Cardiac muscle cell (in vitro differentiated cells and primary cell): Measurements from ENCODE around the gene KY. TPM values are rescaled to one million over a fixed set of nuclear protein-coding genes. Genes with fewer than 3 reads are reported as not detected.

Experiments
- DNase-seq, 2 donors: peaks; one replicate each; pipeline versions ENCODE4 v3.0.0 to v3.0.0-alpha.2; 2010 to 2017; ENCODE audit warnings: low read depth in 1 of 2, low spot score in 1 of 2
- H3K27ac ChIP-seq: fragments of 200-600 bp; sonication (generic); 2 replicates; pipeline ENCODE4 v1.5.1; 2016
- H3K27me3 ChIP-seq: fragments of 200-600 bp; sonication (generic); 2 replicates; pipeline ENCODE4 v1.6.0; 2016; ENCODE audit warnings: control low read depth
- H3K36me3 ChIP-seq: fragments of 200-600 bp; sonication (generic); 2 replicates; pipeline ENCODE4 v1.5.1; 2016; ENCODE audit warnings: control low read depth
- H3K4me1 ChIP-seq: fragments of 200-600 bp; sonication (generic); 2 replicates; pipeline ENCODE4 v1.8.1; 2017; ENCODE audit warnings: low read depth, mild to moderate bottlenecking, mixed run types
- H3K4me3 ChIP-seq: fragments of 200-600 bp; sonication (generic); 2 replicates; pipeline ENCODE4 v1.5.1; 2016; ENCODE audit warnings: mild to moderate bottlenecking
- H3K9me3 ChIP-seq: fragments of 200-600 bp; sonication (generic); 2 replicates; pipeline ENCODE4 v1.5.1; 2017; ENCODE audit warnings: low read depth, mild to moderate bottlenecking, control low read depth
- polyA plus RNA-seq: library from polyadenylated mRNA; unstranded; fragments of >200 nt; fragmentation: Nextera tagmentation; extraction: Ambion mirVana; gene quantifications from 2 replicates; pipeline ENCODE4 v1.2.1, GENCODE V29; 2016
- total RNA-seq: library from RNA; depleted of rRNA; stranded (reverse); fragments of >200 nt; gene quantifications from 2 replicates; pipeline ENCODE4 v1.2.3, GENCODE V29; 2016
- TF ChIP-seq, protein P1 (sequence below): IDR thresholded peaks from 2 replicates; pipeline ENCODE4 v1.5.1; 2012; ENCODE audit warnings: low read depth, mild to moderate bottlenecking, low read length

Gene KY
- total and polyA plus RNA-seq, 2 experiments from 2014 or later, result 0.35 to 1.2 TPM

DNA sequence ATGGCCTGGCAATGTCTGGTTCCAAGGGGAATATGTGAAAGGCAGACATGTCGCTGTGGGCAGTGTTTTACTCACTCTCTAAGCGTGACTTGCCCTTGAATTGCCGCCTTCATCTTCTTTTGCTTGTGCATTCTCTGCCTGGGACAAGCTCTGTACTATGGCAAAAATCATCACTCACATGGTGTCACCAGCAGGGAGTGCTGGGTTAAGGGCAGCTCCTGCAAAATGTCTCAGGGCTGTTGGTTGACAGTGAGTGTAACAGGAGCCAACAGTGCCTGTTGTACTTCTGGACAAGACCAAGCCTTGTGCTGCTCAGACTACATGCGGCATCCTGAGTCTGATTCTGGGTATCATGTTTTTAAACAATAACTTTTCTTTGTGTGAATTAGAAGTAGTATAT is 45.3 kb upstream of the KY start:
- peaks cover 9% of the 10 kb centered on the region for H3K4me1 ChIP-seq
- no peak overlapping the region for H3K4me3 ChIP-seq
- TF ChIP-seq, protein P1, sequence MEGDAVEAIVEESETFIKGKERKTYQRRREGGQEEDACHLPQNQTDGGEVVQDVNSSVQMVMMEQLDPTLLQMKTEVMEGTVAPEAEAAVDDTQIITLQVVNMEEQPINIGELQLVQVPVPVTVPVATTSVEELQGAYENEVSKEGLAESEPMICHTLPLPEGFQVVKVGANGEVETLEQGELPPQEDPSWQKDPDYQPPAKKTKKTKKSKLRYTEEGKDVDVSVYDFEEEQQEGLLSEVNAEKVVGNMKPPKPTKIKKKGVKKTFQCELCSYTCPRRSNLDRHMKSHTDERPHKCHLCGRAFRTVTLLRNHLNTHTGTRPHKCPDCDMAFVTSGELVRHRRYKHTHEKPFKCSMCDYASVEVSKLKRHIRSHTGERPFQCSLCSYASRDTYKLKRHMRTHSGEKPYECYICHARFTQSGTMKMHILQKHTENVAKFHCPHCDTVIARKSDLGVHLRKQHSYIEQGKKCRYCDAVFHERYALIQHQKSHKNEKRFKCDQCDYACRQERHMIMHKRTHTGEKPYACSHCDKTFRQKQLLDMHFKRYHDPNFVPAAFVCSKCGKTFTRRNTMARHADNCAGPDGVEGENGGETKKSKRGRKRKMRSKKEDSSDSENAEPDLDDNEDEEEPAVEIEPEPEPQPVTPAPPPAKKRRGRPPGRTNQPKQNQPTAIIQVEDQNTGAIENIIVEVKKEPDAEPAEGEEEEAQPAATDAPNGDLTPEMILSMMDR, result no peak
- no peaks in the 10 kb centered on the region for H3K9me3 ChIP-seq
- H3K36me3 ChIP-seq, result no peaks in the 10 kb centered on the region
- peaks cover 21% of the 10 kb centered on the region for H3K27me3 ChIP-seq
- peak in 1 of 2 donors; percentile 72 for DNase-seq
- H3K27ac ChIP-seq, result no peak overlapping the region

DNA sequence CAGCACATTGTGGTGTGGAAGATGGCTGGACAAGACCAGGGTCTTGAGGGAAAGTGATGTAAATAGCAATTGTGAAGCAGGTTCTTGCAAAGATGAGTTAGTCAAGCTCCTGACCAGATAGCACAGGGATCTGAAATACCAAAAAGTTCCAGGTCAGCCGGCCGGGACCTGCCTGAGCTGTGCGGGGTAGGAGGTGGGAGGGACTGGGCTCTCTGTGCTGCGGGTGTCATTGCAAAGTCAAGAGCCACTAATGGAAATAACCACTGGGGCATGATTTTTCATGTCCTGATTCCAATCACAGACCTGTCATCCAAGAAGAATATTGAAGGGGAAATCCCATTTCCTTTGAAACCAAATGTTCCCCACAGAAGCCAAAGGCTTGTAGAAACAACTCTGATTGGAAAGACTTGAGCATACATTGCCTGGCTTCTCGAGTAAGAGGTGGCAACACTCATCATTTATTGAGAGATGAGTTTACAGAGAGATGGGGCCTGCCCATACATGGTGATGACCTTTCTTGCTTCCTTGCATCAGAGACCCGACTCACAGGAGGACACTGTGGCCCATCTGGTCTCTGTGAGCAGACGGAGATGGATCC is 44.2 kb upstream of the KY start:
- Histone ChIP-seq H3K4me1 (peaks cover 9% of the 10 kb centered on the region), H3K27ac (no peak overlapping the region)
- TF ChIP-seq, protein P1, result no peak

DNA sequence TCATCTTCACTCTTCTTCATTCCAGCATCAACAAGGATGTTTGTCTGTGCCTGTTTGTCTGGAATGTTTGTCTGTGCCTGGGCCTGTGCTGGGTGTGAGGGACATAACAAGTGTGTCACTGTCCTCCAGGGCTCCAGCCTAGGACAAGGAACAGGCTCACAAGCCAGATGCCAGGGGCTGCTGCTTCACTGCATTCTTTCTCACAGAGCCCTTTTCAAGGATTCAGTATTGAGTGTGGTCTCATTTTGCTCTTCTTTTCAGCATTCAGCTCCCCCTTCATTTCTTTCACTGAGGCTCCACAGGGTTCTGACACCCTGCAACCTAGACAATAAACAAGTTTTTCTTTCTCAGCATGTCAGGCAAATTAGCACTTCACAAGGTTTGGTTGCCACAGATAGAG is 43.6 kb upstream of the KY start:
- Histone ChIP-seq H3K4me1 (peaks cover 9% of the 10 kb centered on the region), H3K36me3 (no peaks in the 10 kb centered on the region), H3K27ac (no peak overlapping the region), H3K4me3 (no peak overlapping the region), H3K27me3 (peaks cover 19% of the 10 kb centered on the region), H3K9me3 (no peaks in the 10 kb centered on the region)
- TF ChIP-seq, protein P1, result no peak
- no peak for DNase-seq

More for the DNA sequence above, 44.2 kb upstream of the KY start:
- no peak overlapping the region for H3K4me3 ChIP-seq
- H3K9me3 ChIP-seq, result no peaks in the 10 kb centered on the region
- H3K27me3 ChIP-seq, result peaks cover 19% of the 10 kb centered on the region
- H3K36me3 ChIP-seq, result no peaks in the 10 kb centered on the region
- DNase-seq, result no peak

DNA sequence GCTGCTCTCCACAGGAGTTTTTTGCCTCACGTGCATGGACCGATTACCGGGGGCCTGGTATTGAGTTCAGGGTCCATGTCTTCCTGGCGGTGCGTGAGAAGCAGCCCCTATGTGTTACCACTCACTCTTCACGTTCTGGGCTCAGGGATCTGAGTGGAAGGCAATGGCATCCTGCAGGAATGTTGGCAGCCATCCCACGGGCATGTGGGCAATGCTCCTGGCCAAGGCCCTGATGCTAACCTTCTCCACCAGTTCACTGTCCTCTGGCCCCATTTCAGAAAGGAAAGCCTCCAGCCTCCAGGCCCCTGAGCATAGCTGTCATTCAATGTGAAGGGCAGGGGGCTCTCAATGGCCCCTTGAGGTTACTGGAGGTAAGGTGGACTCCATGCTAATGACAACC is 43.0 kb upstream of the KY start:
- H3K27me3 ChIP-seq, result peaks cover 24% of the 10 kb centered on the region
- TF ChIP-seq, protein P1, result no peak
- DNase-seq, result no peak
- no peak overlapping the region for H3K4me3 ChIP-seq
- H3K27ac ChIP-seq, result no peak overlapping the region
- no peaks in the 10 kb centered on the region for H3K36me3 ChIP-seq
- H3K4me1 ChIP-seq, result peaks cover 9% of the 10 kb centered on the region
- no peaks in the 10 kb centered on the region for H3K9me3 ChIP-seq

DNA sequence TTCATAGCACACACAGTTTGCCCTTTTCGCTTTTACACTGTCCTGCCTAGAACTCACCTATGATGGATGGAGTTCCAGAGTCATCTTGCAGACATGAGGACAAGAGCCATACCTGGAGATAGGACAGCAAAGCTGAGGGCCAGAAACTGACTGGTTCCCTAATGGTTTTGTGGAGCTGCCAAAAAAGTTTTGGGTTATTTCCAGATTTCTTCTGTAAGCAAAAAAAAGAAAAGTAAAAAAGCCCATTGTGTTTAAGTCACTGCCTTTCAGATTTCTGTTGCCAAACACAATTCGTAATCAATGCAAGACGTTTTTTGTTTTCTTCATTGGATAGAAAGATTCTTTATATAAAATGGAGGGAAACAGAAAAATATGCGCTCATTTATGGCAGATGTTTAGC is 42.4 kb upstream of the KY start:
- peaks cover 9% of the 10 kb centered on the region for H3K4me1 ChIP-seq
- H3K27ac ChIP-seq, result no peak overlapping the region
- no peak for DNase-seq
- no peaks in the 10 kb centered on the region for H3K9me3 ChIP-seq
- H3K27me3 ChIP-seq, result peaks cover 30% of the 10 kb centered on the region
- TF ChIP-seq, protein P1, result no peak
- no peak overlapping the region for H3K4me3 ChIP-seq
- no peaks in the 10 kb centered on the region for H3K36me3 ChIP-seq
